OCI-LY1 (cell line): ENCODE measurements around the gene TMEM59L.

Experiments
- H2AFZ ChIP-seq: fragments of 200-600 bp; sonication (generic), shearing (Covaris generic); 2 replicates; pipeline ENCODE4 v1.6.0; 2014; ENCODE audit warnings: antibody characterized with exemption, mild to moderate bottlenecking, low read length
- H3F3A ChIP-seq: fragments of 200-600 bp; sonication (generic), shearing (Covaris generic); 2 replicates; pipeline ENCODE4 v1.6.0; 2014; ENCODE audit warnings: mild to moderate bottlenecking, antibody characterized with exemption, low read length, moderate library complexity; ENCODE audit not compliant: insufficient read depth
- H3K27ac ChIP-seq: fragments of 200-600 bp; sonication (generic); 2 replicates; pipeline ENCODE4 v1.5.1; 2014; ENCODE audit warnings: low read length, mixed run types, mild to moderate bottlenecking, low read depth; ENCODE audit not compliant: poor library complexity, severe bottlenecking
- H3K27me3 ChIP-seq: fragments of 200-600 bp; sonication (generic); 2 replicates; pipeline ENCODE4 v1.6.0; 2014; ENCODE audit warnings: antibody characterized with exemption, mild to moderate bottlenecking, low read length, moderate library complexity; ENCODE audit not compliant: insufficient read depth
- H3K36me3 ChIP-seq: fragments of 200-600 bp; sonication (generic); 2 replicates; pipeline ENCODE4 v1.6.1; 2014; ENCODE audit warnings: mild to moderate bottlenecking, antibody characterized with exemption, low read length, moderate library complexity, mixed read lengths; ENCODE audit not compliant: insufficient read depth
- H3K4me1 ChIP-seq: fragments of 200-600 bp; sonication (generic); 2 replicates; pipeline ENCODE4 v1.5.1; 2014; ENCODE audit warnings: mild to moderate bottlenecking, low read length, moderate library complexity; ENCODE audit not compliant: insufficient read depth, severe bottlenecking
- H3K4me2 ChIP-seq: fragments of 200-600 bp; sonication (generic), shearing (Covaris generic); 2 replicates; pipeline ENCODE4 v1.6.1; 2014; ENCODE audit warnings: low read length
- H3K4me3 ChIP-seq: fragments of 200-600 bp; sonication (generic); 2 replicates; pipeline ENCODE4 v1.5.1; 2014; ENCODE audit warnings: low read length, low read depth, mild to moderate bottlenecking, mixed read lengths; ENCODE audit not compliant: poor library complexity, severe bottlenecking
- H3K79me2 ChIP-seq: fragments of 200-600 bp; shearing (Covaris generic); 2 replicates; pipeline ENCODE4 v1.6.1; 2016; ENCODE audit warnings: mixed run types, low read length, mixed read lengths; ENCODE audit not compliant: insufficient read depth
- H3K9ac ChIP-seq: fragments of 200-600 bp; sonication (generic), shearing (Covaris generic); 2 replicates; pipeline ENCODE4 v1.6.1; 2014; ENCODE audit warnings: mild to moderate bottlenecking, low read length, mixed read lengths
- H3K9me2 ChIP-seq: fragments of 200-600 bp; sonication (generic), shearing (Covaris generic); 2 replicates; pipeline ENCODE4 v1.6.1; 2014; ENCODE audit warnings: low read depth, mild to moderate bottlenecking, low read length, mixed read lengths
- H3K9me3 ChIP-seq: fragments of 200-600 bp; shearing (Covaris generic); 2 replicates; pipeline ENCODE4 v1.6.1; 2014; ENCODE audit warnings: low read length, mixed read lengths
- H4K20me1 ChIP-seq: fragments of 200-600 bp; sonication (generic), shearing (Covaris generic); 2 replicates; pipeline ENCODE4 v1.6.0; 2016; ENCODE audit warnings: mild to moderate bottlenecking, low read length; ENCODE audit not compliant: insufficient read depth
- CTCF ChIP-seq: fragments of 200-600 bp; sonication (generic), shearing (Covaris generic); IDR thresholded peaks from 2 replicates; pipeline ENCODE4 v1.5.1; 2017; ENCODE audit warnings: mild to moderate bottlenecking, antibody characterized with exemption, low read length, moderate library complexity, mixed read lengths
- EZH2 ChIP-seq: fragments of 200-600 bp; sonication (generic), shearing (Covaris generic); IDR thresholded peaks from 2 replicates; pipeline ENCODE4 v1.8.0; 2017; ENCODE audit warnings: borderline replicate concordance, mixed run types, mild to moderate bottlenecking, antibody characterized with exemption, low read length, moderate library complexity, mixed read lengths

The TMEM59L gene

GRCh38 chr19:18636183-18636968 lies 23.7 kb downstream of the TMEM59L start:
- TF ChIP-seq EZH2: no peak
- no peak for TF ChIP-seq CTCF
- Histone ChIP-seq H3K9me3 (no peaks in the 10 kb centered on the region), H3K4me3 (peak overlapping the region; percentile 59), H3K9me2 (no peaks in the 10 kb centered on the region), H3K79me2 (no peaks in the 10 kb centered on the region), H3K27ac (no peak overlapping the region), H3K36me3 (no peaks in the 10 kb centered on the region), H3K4me1 (peaks cover 13% of the 10 kb centered on the region), H3K4me2 (peak overlapping the region; percentile 68), H3F3A (no peaks in the 10 kb centered on the region), H4K20me1 (no peaks in the 10 kb centered on the region), H3K27me3 (0 out of 2 replicates have a peak, but pooled peaks cover 6% of the 10 kb centered on the region), H2AFZ (no peak overlapping the region), H3K9ac (no peak overlapping the region)

GRCh38 chr19:18636969-18637629 lies 24.4 kb downstream of the TMEM59L start, which contains the start of gene KLHL26:
KLHL26 (plus strand) TSS chr19:18637028; CDS start chr19:18637055, 27 bp downstream.
- no peak within 1 kb of the TSS for H3K27ac ChIP-seq
- peak within 1 kb of the TSS; percentile 68 for H3K4me2 ChIP-seq
- no peaks in the 10 kb centered on the region for H3K9me3 ChIP-seq
- H3K27me3 ChIP-seq: 0 out of 2 replicates have a peak, but pooled peaks cover 6% of the 10 kb centered on the region
- H3K4me3 ChIP-seq: peak within 1 kb of the TSS; percentile 59
- no peak within 1 kb of the TSS for H2AFZ ChIP-seq
- TF ChIP-seq CTCF: no peak
- TF ChIP-seq EZH2: no peak
- H3K79me2 ChIP-seq: no peaks in the 10 kb centered on the region
- H3K36me3 ChIP-seq: no peaks in the 10 kb centered on the region
- no peaks in the 10 kb centered on the region for H4K20me1 ChIP-seq
- peak within 1 kb of the TSS; percentile 41 for H3K9ac ChIP-seq
- H3K4me1 ChIP-seq: peaks cover 13% of the 10 kb centered on the region
- no peaks in the 10 kb centered on the region for H3F3A ChIP-seq
- H3K9me2 ChIP-seq: no peaks in the 10 kb centered on the region

GRCh38 chr19:18637673-18638630 lies 25.3 kb downstream of the TMEM59L start:
- Histone ChIP-seq H3K27ac (no peak overlapping the region), H3K4me2 (peak overlapping the region; percentile 68; the same call in 1 of the 2 replicates), H3K9ac (no peak overlapping the region), H4K20me1 (no peaks in the 10 kb centered on the region), H3K4me3 (peak overlapping the region; percentile 59), H3K36me3 (no peaks in the 10 kb centered on the region), H3K4me1 (peaks cover 13% of the 10 kb centered on the region), H3K79me2 (no peaks in the 10 kb centered on the region), H3K9me3 (no peaks in the 10 kb centered on the region), H3F3A (no peaks in the 10 kb centered on the region), H3K27me3 (0 out of 2 replicates have a peak, but pooled peaks cover 6% of the 10 kb centered on the region), H2AFZ (no peak overlapping the region), H3K9me2 (no peaks in the 10 kb centered on the region)
- no peak for TF ChIP-seq CTCF
- TF ChIP-seq EZH2: no peak
